ENCODE data around the gene HIC1.
A peak's percentile ranks its signal among the peaks of the same experiment; 100 is the strongest.

GRCh38 chr17:2060681-2061440 lies 6.0 kb downstream of the HIC1 start:
- TF ChIP-seq CTCF (IDR thresholded peaks at IDR 0.05) (no peak), POLR2A (IDR thresholded peaks at IDR 0.05) (no peak), EP300 (IDR thresholded peaks at IDR 0.05) (no peak), POLR2AphosphoS5 (IDR thresholded peaks at IDR 0.05) (peak in 2 of 4 donors; percentile 27 to 42)

Measured in sigmoid colon (tissue), 4 donors.